BLaER1 treated with 17β-estradiol and CSF1 and Interleukin-3, amounts not matched to agents 10 nM and 100 nM (cell line): ENCODE data around the gene FRMD7.
"Not testable (repeated sequence)": the region's sequence is repeated elsewhere in the genome, so short reads cannot be mapped to it uniquely, and the experiment has no call there.

Experiments
- H3K27ac ChIP-seq, 11 experiments: shearing (Covaris generic); formaldehyde crosslinking; 2 replicates each; pipeline ENCODE4 v1.8.1; 2022
- H3K27me3 ChIP-seq, 11 experiments: shearing (Covaris generic); formaldehyde crosslinking; 2 replicates each; pipeline ENCODE4 v1.8.1; 2022
- H3K36me3 ChIP-seq, 11 experiments: shearing (Covaris generic); formaldehyde crosslinking; 2 replicates each; pipeline ENCODE4 v1.8.1; 2022
- H3K4me1 ChIP-seq, 10 experiments: shearing (Covaris generic); formaldehyde crosslinking; 2 replicates each; pipeline ENCODE4 v1.8.1; 2022
- H3K4me2 ChIP-seq, 11 experiments: shearing (Covaris generic); formaldehyde crosslinking; 2 replicates each; pipeline ENCODE4 v1.8.1; 2022
- H3K4me3 ChIP-seq, 10 experiments: shearing (Covaris generic); formaldehyde crosslinking; 2 replicates each; pipeline ENCODE4 v1.8.1; 2022
- H3K9ac ChIP-seq, 11 experiments: shearing (Covaris generic); formaldehyde crosslinking; 2 replicates each; pipeline ENCODE4 v1.8.1; 2022
- H3K9me3 ChIP-seq, 11 experiments: shearing (Covaris generic); formaldehyde crosslinking; replicated peaks in 1 of 11; 2 replicates each; pipeline ENCODE4 v1.8.1; 2022
- H4K20me1 ChIP-seq, 11 experiments: shearing (Covaris generic); formaldehyde crosslinking; 2 replicates each; pipeline ENCODE4 v1.8.1; 2022
- Cebpa-rat ChIP-seq, 11 experiments: shearing (Covaris generic); IDR thresholded peaks; 2 replicates each; pipeline ENCODE4 v1.8.1; 2022

Gene FRMD7

DNA sequence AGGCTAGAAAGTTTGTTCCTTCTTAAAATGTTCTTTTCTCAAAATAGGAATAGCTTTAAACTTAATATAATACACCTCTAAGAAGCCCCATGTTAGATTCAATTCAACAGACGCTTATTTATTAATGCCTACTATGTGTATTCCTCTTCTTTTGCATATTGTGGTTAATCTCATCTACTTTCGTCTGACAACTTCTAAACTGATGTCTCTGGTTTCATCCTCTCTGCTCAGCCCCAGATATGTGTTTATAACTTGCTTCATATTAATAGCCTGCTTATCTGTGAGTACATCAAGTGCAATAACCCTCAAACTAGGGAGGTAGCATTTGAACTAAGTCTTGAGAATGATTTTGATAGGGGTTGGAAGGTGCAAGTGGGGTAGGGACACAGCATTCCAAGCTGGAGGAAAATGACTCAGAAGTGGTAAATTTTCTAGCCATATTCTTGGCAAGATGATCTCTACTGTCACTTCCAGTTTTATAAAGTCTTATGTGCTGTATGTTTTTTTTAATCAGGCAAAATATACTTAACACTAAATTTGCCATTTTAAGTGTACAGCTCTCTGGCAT is 67.8 kb downstream of the FRMD7 start:
- no peak for TF ChIP-seq Cebpa-rat (IDR thresholded peaks at IDR 0.05)
- H3K4me1 ChIP-seq, result no peaks in the 10 kb centered on the region
- no peaks in the 10 kb centered on the region for H3K9me3 ChIP-seq
- H3K4me2 ChIP-seq, result no peak overlapping the region
- H3K4me3 ChIP-seq, result no peak overlapping the region
- no peak overlapping the region for H3K27ac ChIP-seq
- peaks cover 0 to 44% (median 26%) of the 10 kb centered on the region in 11 experiments; a peak in 18 of 22 replicates for H4K20me1 ChIP-seq
- peaks cover 0 to 65% (median 21%) of the 10 kb centered on the region in 11 experiments; a peak in 15 of 22 replicates for H3K36me3 ChIP-seq
- H3K9ac ChIP-seq, result no peak overlapping the region
- H3K27me3 ChIP-seq, result peaks cover 96 to 100% (median 98%) of the 10 kb centered on the region in 11 experiments

DNA sequence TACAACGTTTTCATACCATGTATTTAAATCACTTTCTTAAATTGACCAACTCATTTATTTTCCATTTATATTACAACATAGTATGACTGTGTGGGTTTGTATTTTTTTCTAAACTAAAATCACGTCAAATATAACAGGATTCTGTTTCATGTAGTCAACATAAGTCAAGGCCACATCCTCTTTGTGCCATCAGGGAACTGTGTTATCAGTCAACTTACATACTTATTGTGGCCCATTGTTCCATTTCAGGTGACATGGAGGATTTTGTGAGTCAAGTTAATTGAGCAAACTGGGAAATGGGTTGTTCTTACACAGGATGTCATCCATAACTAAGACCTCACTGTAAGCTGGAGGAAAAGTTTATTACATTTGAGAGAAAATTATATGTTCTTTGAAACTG is 68.8 kb downstream of the FRMD7 start:
- Histone ChIP-seq H3K36me3 (peaks cover 0 to 69% (median 23%) of the 10 kb centered on the region in 11 experiments; a peak in 15 of 22 replicates), H4K20me1 (peaks cover 0 to 50% (median 33%) of the 10 kb centered on the region in 11 experiments; a peak in 18 of 22 replicates), H3K9me3 (no peaks in the 10 kb centered on the region), H3K9ac (no peak overlapping the region), H3K27me3 (peaks cover 97 to 100% (median 99%) of the 10 kb centered on the region in 11 experiments), H3K4me2 (no peak overlapping the region), H3K4me3 (no peak overlapping the region), H3K27ac (no peak overlapping the region), H3K4me1 (peaks cover 0 to 6% (median 0%) of the 10 kb centered on the region in 10 experiments; a peak in 2 of 20 replicates)
- TF ChIP-seq Cebpa-rat (IDR thresholded peaks at IDR 0.05), result no peak

DNA sequence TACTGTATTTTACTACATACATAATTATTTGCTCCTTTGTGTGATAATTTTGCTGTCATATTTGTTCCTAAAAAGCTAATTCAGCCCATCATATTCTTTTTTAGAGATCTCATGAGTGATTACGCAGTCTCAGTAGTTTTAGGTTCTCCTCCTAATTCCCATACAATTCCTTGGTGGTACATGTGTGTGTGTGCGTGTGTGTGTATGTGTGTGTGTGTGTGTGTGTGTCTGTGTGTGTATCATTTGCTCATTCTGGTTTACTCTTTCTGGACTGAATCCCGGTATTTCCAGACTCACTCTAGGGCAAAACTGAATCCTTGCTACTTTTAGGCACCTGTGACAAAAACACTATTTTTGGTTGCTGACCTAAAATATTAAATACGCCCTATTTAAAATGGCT is 69.8 kb downstream of the FRMD7 start:
- Histone ChIP-seq H4K20me1 (peaks cover 0 to 59% (median 34%) of the 10 kb centered on the region in 11 experiments; a peak in 19 of 22 replicates), H3K27ac (no peak overlapping the region), H3K4me2 (no peak overlapping the region), H3K4me1 (peaks cover 0 to 6% (median 0%) of the 10 kb centered on the region in 10 experiments; a peak in 2 of 20 replicates), H3K36me3 (peaks cover 0 to 59% (median 18%) of the 10 kb centered on the region in 11 experiments; a peak in 14 of 22 replicates), H3K27me3 (peaks cover 96 to 100% (median 99%) of the 10 kb centered on the region in 11 experiments), H3K9me3 (no peaks in the 10 kb centered on the region), H3K9ac (no peak overlapping the region), H3K4me3 (no peak overlapping the region)
- TF ChIP-seq Cebpa-rat (IDR thresholded peaks at IDR 0.05), result no peak

DNA sequence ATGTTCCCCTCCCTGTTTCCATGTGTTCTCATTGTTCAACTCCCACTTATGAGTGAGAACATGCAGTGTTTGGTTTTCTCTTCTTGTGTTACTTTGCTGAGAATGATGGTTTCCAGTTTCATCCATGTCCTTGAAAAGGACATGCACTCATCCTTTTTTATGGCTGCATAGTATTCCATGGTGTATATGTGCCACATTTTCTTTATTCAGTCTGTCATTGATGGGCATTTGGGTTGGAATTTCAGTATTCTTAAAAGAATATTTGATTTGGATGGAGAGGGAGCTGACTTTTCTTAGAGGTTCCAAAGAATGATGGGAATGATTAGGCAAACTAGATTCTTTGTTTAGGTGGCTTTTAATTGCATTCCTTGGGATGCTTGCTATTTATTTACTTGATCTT is 76.0 kb downstream of the FRMD7 start:
- H3K27ac ChIP-seq, H3K9ac ChIP-seq, H3K4me3 ChIP-seq, H3K4me2 ChIP-seq: not testable (repeated sequence)
- peaks cover 0 to 52% (median 13%) of the 10 kb centered on the region in 11 experiments; a peak in 15 of 22 replicates for H3K36me3 ChIP-seq
- peaks cover 0 to 87% (median 28%) of the 10 kb centered on the region in 11 experiments; a peak in 20 of 22 replicates for H4K20me1 ChIP-seq
- H3K27me3 ChIP-seq, result peaks cover 88 to 98% (median 94%) of the 10 kb centered on the region in 11 experiments
- peaks cover 0 to 12% (median 0%) of the 10 kb centered on the region in 10 experiments; a peak in 3 of 20 replicates for H3K4me1 ChIP-seq
- H3K9me3 ChIP-seq, result peaks cover 0 to 23% (median 0%) of the 10 kb centered on the region in 11 experiments; a peak in 5 of 22 replicates

DNA sequence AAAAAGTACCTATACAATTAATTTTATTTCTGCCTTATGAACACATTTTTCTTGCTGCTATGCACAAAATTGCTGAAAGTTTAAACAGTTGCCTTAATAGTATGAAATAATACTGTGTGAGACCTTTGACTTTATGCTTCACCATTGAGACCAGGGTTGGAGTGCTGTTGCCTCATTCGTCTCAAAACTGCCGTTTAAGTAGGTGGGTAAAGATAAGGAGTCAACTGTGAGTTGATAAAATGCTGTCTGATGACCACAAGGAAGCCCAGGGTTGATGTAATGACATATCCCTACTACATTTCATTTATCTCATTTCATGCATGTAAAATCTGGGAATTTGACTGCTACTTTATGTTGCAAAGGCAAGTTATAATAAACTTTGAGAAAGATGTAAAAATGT is 81.3 kb downstream of the FRMD7 start:
- no peak for TF ChIP-seq Cebpa-rat (IDR thresholded peaks at IDR 0.05)

DNA sequence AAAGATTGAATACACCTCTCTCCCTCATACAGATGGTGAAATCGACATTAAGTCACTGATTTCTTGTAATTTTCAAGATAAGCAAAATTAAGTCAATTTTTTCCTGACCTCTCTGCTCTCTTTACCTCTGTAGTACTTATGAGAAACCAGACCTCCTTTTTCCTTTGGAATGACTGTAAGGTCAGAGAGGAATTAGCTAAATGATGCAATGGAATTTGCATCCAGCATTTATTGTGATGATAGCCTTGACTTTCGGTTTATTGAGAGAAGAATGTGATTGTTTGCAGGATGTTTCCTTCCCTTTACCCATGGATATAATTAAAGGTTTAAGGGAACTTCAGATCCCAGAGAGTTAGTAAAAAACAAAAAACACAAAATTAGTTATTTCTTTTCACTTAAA is 82.4 kb downstream of the FRMD7 start:
- Histone ChIP-seq H3K4me3 (no peak overlapping the region), H4K20me1 (peaks cover 0 to 90% (median 32%) of the 10 kb centered on the region in 11 experiments; a peak in 16 of 22 replicates), H3K36me3 (peaks cover 0 to 17% (median 0%) of the 10 kb centered on the region in 11 experiments; a peak in 7 of 22 replicates), H3K27ac (no peak overlapping the region), H3K4me1 (peaks cover 0 to 22% (median 0%) of the 10 kb centered on the region in 10 experiments; a peak in 2 of 20 replicates), H3K9ac (no peak overlapping the region), H3K4me2 (no peak overlapping the region), H3K27me3 (peaks cover 90 to 96% (median 92%) of the 10 kb centered on the region in 11 experiments), H3K9me3 (peaks cover 0 to 8% (median 0%) of the 10 kb centered on the region in 11 experiments; a peak in 3 of 22 replicates)
- TF ChIP-seq Cebpa-rat (IDR thresholded peaks at IDR 0.05), result no peak

More for the DNA sequence above, 81.3 kb downstream of the FRMD7 start:
- no peak overlapping the region for H3K4me3 ChIP-seq
- peaks cover 89 to 95% (median 91%) of the 10 kb centered on the region in 11 experiments for H3K27me3 ChIP-seq
- no peak overlapping the region for H3K27ac ChIP-seq
- H3K36me3 ChIP-seq, result peaks cover 0 to 26% (median 0%) of the 10 kb centered on the region in 11 experiments; a peak in 7 of 22 replicates
- no peak overlapping the region for H3K4me2 ChIP-seq
- H3K4me1 ChIP-seq, result peaks cover 0 to 14% (median 0%) of the 10 kb centered on the region in 10 experiments; a peak in 1 of 20 replicates
- no peak overlapping the region for H3K9ac ChIP-seq
- peaks cover 0 to 17% (median 0%) of the 10 kb centered on the region in 11 experiments; a peak in 5 of 22 replicates for H3K9me3 ChIP-seq
- peaks cover 0 to 89% (median 32%) of the 10 kb centered on the region in 11 experiments; a peak in 16 of 22 replicates for H4K20me1 ChIP-seq

DNA sequence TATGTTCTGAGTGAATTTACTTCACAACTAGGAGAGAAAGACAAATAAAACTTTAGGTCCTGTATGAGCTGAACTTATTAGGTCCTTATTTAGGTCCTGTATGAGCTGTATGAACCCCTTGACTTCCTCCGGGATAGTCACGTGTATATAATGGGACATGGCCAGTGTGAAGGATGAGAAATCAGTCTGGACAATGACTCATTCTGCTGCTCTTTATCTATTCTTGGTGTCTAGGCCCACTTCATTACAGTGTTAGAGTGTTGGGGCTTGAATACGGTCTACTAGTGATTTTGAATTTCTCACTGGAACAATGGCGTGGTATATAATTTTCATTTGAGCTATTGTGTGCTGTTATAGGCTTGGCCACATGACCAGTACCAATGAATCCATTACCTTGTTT is 82.9 kb downstream of the FRMD7 start:
- Histone ChIP-seq H3K4me1 (peaks cover 0 to 23% (median 0%) of the 10 kb centered on the region in 10 experiments; a peak in 2 of 20 replicates), H3K4me3 (no peak overlapping the region), H3K9ac (no peak overlapping the region), H3K36me3 (peaks cover 0 to 12% (median 0%) of the 10 kb centered on the region in 11 experiments; a peak in 5 of 22 replicates), H3K27me3 (peaks cover 90 to 96% (median 92%) of the 10 kb centered on the region in 11 experiments), H3K9me3 (peaks cover 0 to 3% (median 0%) of the 10 kb centered on the region in 11 experiments; a peak in 1 of 22 replicates), H3K4me2 (no peak overlapping the region), H3K27ac (no peak overlapping the region), H4K20me1 (peaks cover 0 to 90% (median 36%) of the 10 kb centered on the region in 11 experiments; a peak in 16 of 22 replicates)
- TF ChIP-seq Cebpa-rat (IDR thresholded peaks at IDR 0.05), result no peak

DNA sequence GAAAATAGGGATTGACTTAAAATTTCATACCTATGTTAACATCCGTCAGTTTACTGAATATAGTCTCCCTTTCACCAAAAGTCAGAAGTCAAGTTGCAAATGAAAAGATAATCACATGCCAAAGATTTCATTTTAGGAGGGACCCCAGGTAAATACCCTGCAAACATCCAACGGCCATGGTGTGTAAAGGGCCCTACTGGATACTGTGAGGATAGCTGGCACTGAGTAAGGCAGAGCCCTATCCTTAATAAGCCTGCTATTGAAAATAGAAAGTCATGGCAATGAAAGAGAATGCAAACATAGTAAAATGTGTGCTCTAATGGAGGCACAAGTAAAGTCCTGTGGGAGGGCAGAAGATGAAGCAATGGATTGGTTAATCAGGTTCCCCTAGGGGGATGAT is 83.8 kb downstream of the FRMD7 start:
- Histone ChIP-seq H3K4me1 (peaks cover 0 to 20% (median 0%) of the 10 kb centered on the region in 10 experiments; a peak in 2 of 20 replicates), H3K27me3 (peaks cover 90 to 96% (median 92%) of the 10 kb centered on the region in 11 experiments), H3K36me3 (peaks cover 0 to 5% (median 0%) of the 10 kb centered on the region in 11 experiments; a peak in 4 of 22 replicates), H3K9me3 (no peaks in the 10 kb centered on the region; a peak in 1 of 22 replicates), H3K4me3 (no peak overlapping the region), H4K20me1 (peaks cover 0 to 91% (median 39%) of the 10 kb centered on the region in 11 experiments; a peak in 17 of 22 replicates), H3K4me2 (no peak overlapping the region), H3K27ac (no peak overlapping the region), H3K9ac (no peak overlapping the region)
- no peak for TF ChIP-seq Cebpa-rat (IDR thresholded peaks at IDR 0.05)

DNA sequence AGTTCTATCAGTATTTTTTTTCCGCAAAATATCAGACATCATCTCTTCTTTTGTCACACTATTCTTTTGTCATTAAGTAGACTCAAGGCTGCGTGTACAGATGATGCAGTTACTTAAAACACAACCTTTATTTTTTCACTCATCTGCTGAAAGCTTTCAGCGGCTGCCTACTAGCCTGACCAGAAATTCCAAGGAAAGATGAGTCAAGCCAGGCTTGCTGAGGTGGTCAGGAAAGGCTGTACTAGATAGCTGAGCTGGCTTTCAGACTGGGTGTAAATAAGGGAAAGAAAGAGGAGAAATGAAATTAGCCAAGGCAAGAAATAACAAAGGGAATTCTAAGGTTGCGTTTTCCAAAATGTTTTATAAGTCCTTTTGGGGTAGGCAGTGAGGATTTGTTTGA is 86.8 kb downstream of the FRMD7 start:
- no peak overlapping the region for H3K9ac ChIP-seq
- no peak overlapping the region for H3K27ac ChIP-seq
- H3K4me1 ChIP-seq, result peaks cover 0 to 17% (median 4%) of the 10 kb centered on the region in 10 experiments; a peak in 10 of 20 replicates
- no peaks in the 10 kb centered on the region for H3K9me3 ChIP-seq
- H3K36me3 ChIP-seq, result no peaks in the 10 kb centered on the region; a peak in 1 of 22 replicates
- H4K20me1 ChIP-seq, result peaks cover 0 to 95% (median 56%) of the 10 kb centered on the region in 11 experiments; a peak in 18 of 22 replicates
- H3K4me2 ChIP-seq, result peak overlapping the region in 2 of 11 experiments; percentile 15 to 26; a peak in 1 of 22 replicates
- peaks cover 93 to 97% (median 96%) of the 10 kb centered on the region in 11 experiments for H3K27me3 ChIP-seq
- TF ChIP-seq Cebpa-rat (IDR thresholded peaks at IDR 0.05), result no peak
- no peak overlapping the region for H3K4me3 ChIP-seq
